Caco-2 (cell line): ENCODE data around the gene TTF1. TPM values are rescaled to one million over a fixed set of nuclear protein-coding genes. Genes with fewer than 3 reads are reported as not detected.

Experiments used
- BruUV-seq: library from RNA; stranded (reverse); fragments of 400-500 nt; replicated peaks from 2 replicates; lab custom pipeline; 2021; lab: Mats Ljungman, UMichigan
- CTCF ChIA-PET: fragments of 300-600 bp; sonication (Branson Sonifier 250); formaldehyde crosslinking; loops from one replicate; lab custom pipeline; 2022; ENCODE audit warnings: antibody characterized with exemption; lab: Charles Lee
- POLR2A ChIA-PET: fragments of 300-600 bp; sonication (Branson Sonifier 250); formaldehyde crosslinking; loops from one replicate; lab custom pipeline; 2022; ENCODE audit warnings: antibody characterized with exemption; lab: Charles Lee
- DNase-seq, 2 experiments: peaks; one replicate each; pipeline versions ENCODE4 v3.0.0 to v3.0.0-alpha.2; 2020 to 2022
- H3K27me3 ChIP-seq: replicated peaks from 2 replicates; pipeline ENCODE4 v1.6.0; 2011; ENCODE audit warnings: low read length; ENCODE audit not compliant: control insufficient read depth, insufficient read depth
- H3K36me3 ChIP-seq: 2 replicates; pipeline ENCODE4 v1.5.1; 2011; ENCODE audit warnings: low read length; ENCODE audit not compliant: control insufficient read depth, insufficient read depth
- H3K4me1 ChIP-seq: fragments of 250-450 bp; sonication (Bioruptor Pico); 2 replicates; pipeline ENCODE4 v1.5.1; 2020; ENCODE audit warnings: mild to moderate bottlenecking
- H3K4me3 ChIP-seq: 2 replicates; pipeline ENCODE4 v1.5.1; 2011; ENCODE audit warnings: low read depth, mild to moderate bottlenecking, control low read depth, low read length
- H3K9me3 ChIP-seq: fragments of 250-450 bp; sonication (Bioruptor Pico); 2 replicates; pipeline ENCODE4 v1.5.1; 2020; ENCODE audit warnings: mild to moderate bottlenecking, moderate library complexity
- H3K27ac Mint-ChIP-seq: one replicate; pipeline ENCODE4 v1.8.0; 2022; ENCODE audit warnings: mixed read lengths; ENCODE audit not compliant: unreplicated experiment
- H3K27me3 Mint-ChIP-seq: one replicate; pipeline ENCODE4 v1.8.0; 2022; ENCODE audit warnings: mixed read lengths; ENCODE audit not compliant: insufficient read depth, unreplicated experiment
- H3K36me3 Mint-ChIP-seq: one replicate; pipeline ENCODE4 v1.8.0; 2022; ENCODE audit warnings: mild to moderate bottlenecking, mixed read lengths; ENCODE audit not compliant: insufficient read depth, unreplicated experiment
- H3K4me1 Mint-ChIP-seq: one replicate; pipeline ENCODE4 v1.8.0; 2022; ENCODE audit warnings: low read depth, mixed read lengths; ENCODE audit not compliant: unreplicated experiment
- H3K4me3 Mint-ChIP-seq: one replicate; pipeline ENCODE4 v1.8.0; 2022; ENCODE audit warnings: mild to moderate bottlenecking, moderate library complexity, mixed read lengths; ENCODE audit not compliant: unreplicated experiment
- H3K9me3 Mint-ChIP-seq: one replicate; pipeline ENCODE4 v1.8.0; 2022; ENCODE audit warnings: mixed read lengths; ENCODE audit not compliant: unreplicated experiment
- CTCF ChIP-seq, 2 experiments: fragments of 200-600 bp in 1 of 2; IDR thresholded peaks; 1 replicate in 1 of 2; 2 replicates in 1 of 2; pipeline versions ENCODE4 v1.5.1 to v1.8.0; 2011 to 2022; ENCODE audit warnings: antibody characterized with exemption in 1 of 2, control low read depth in 1 of 2, inconsistent platforms in 1 of 2, low read depth in 1 of 2, low read length in 1 of 2, mild to moderate bottlenecking in 1 of 2, moderate library complexity in 1 of 2; ENCODE audit not compliant: insufficient read depth in 1 of 2, severe bottlenecking in 1 of 2, unreplicated experiment in 1 of 2
- intact Hi-C: fragments of 100-400 bp; cut with micrococcal nuclease; formaldehyde crosslinking; loops from one replicate; pipeline ENCODE4 v1.10.0; 2022; ENCODE audit not compliant: unreplicated experiment
- total RNA-seq: library from RNA; stranded (reverse); gene quantifications from 2 replicates; pipeline ENCODE4 v1.2.3, GENCODE V29; 2022

Gene TTF1
- total RNA-seq, 1 experiment from 2014 or later = 11.4 TPM

- Mint-ChIP-seq H3K9me3 (no peaks in the 10 kb centered on the region), H3K4me1 (no peaks in the 10 kb centered on the region), H3K4me3 (no peak overlapping the region), H3K36me3 (no peaks in the 10 kb centered on the region), H3K27me3 (peaks cover 24% of the 10 kb centered on the region), H3K27ac (no peak overlapping the region)
- Histone ChIP-seq H3K36me3 (no peaks in the 10 kb centered on the region), H3K4me3 (no peak overlapping the region), H3K9me3 (no peaks in the 10 kb centered on the region), H3K27me3 (peaks cover 2% of the 10 kb centered on the region; the same call in 1 of the 2 replicates), H3K4me1 (no peaks in the 10 kb centered on the region)
- ChIA-PET POLR2A (no interaction called here), CTCF (no interaction called here)
- no peak for TF ChIP-seq CTCF (IDR thresholded peaks at IDR 0.05; ENCODE audit: insufficient read depth in 1 of 2, low read depth in 1 of 2, low read length in 1 of 2, severe bottlenecking in 1 of 2, unreplicated experiment in 1 of 2)
- no TSS peak for BruUV-seq
- intact Hi-C loops = no loop called here
- no peak for DNase-seq
Measured at GRCh38 chr9:132426639-132427414, 20.2 kb upstream of the TTF1 start.

DNA sequence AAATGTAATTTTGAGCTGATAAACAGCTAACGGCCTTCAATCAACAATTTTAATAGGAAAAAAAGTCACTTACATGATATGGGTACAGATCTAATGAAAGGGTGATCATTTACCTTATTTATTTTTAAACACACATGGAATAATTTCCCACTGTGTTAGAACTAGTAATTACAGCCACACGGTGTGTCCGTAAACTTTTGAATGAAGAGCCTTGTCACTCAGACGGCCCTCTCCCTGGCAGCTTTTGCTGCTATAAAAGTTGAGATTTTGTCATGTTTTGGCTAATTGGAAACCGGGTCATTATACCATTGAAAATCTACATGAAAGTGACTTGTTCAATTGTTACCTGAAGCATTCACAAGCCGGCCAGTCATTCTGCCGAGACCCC lies 19.0 kb upstream of the TTF1 start:
- no peak for DNase-seq
- intact Hi-C loops = no loop called here
- no TSS peak for BruUV-seq
- Histone ChIP-seq H3K27me3 (peaks cover 2% of the 10 kb centered on the region; the same call in 1 of the 2 replicates), H3K36me3 (no peaks in the 10 kb centered on the region), H3K9me3 (no peaks in the 10 kb centered on the region), H3K4me1 (no peaks in the 10 kb centered on the region), H3K4me3 (no peak overlapping the region)
- H3K36me3 Mint-ChIP-seq = no peaks in the 10 kb centered on the region
- no peaks in the 10 kb centered on the region for H3K4me1 Mint-ChIP-seq
- CTCF ChIA-PET = no interaction called here
- H3K9me3 Mint-ChIP-seq = no peaks in the 10 kb centered on the region
- no peak overlapping the region for H3K4me3 Mint-ChIP-seq
- H3K27ac Mint-ChIP-seq = no peak overlapping the region
- H3K27me3 Mint-ChIP-seq = peaks cover 21% of the 10 kb centered on the region
- TF ChIP-seq CTCF (IDR thresholded peaks at IDR 0.05; ENCODE audit: insufficient read depth in 1 of 2, low read depth in 1 of 2, low read length in 1 of 2, severe bottlenecking in 1 of 2, unreplicated experiment in 1 of 2) = no peak
- POLR2A ChIA-PET = no interaction called here

DNA sequence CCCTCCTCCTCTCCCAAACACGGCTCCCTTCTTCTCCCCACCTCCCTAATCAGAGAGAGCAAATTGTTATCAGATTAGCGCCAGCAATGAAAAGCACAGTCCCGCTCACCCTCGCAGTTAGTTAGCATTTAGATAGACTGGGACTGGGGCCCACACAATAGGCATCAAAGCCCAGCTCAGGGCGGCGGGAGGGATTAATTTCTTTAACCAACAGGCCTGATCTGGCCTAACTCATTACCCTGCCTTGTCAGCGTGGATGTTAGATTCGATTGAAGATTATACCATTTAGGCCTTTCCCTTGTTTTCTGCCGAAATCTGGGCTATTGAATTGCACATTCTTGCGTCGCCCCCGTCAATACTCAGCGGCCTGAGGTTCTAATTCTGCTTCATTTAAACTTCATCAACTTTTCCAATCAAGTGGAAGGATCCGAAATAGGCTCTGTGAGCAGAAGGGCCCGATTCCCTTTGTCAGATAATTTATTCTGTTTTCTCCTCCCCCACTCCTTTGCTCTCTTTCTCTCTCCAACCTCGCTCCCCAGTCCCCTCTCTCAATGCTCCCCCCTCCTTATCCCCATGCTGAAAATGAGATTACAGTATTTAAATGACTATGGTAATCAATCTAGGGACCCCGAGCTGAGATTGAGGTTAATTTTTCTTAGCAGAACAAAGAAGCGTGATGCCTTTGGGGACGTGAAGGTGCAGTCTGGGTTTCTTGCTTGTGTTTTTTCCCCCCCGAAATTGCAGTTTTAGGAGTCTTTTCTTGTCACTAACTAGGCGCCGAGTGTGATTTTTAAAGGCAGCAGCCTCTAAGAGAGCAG lies 18.4 kb upstream of the TTF1 start:
- no peaks in the 10 kb centered on the region for H3K4me1 ChIP-seq
- peaks cover 18% of the 10 kb centered on the region for H3K27me3 Mint-ChIP-seq
- H3K9me3 ChIP-seq = no peaks in the 10 kb centered on the region
- no peak overlapping the region for H3K27ac Mint-ChIP-seq
- POLR2A ChIA-PET = no interaction called here
- TF ChIP-seq CTCF (IDR thresholded peaks at IDR 0.05; ENCODE audit: insufficient read depth in 1 of 2, low read depth in 1 of 2, low read length in 1 of 2, severe bottlenecking in 1 of 2, unreplicated experiment in 1 of 2) = no peak
- DNase-seq = no peak
- no peaks in the 10 kb centered on the region for H3K4me1 Mint-ChIP-seq
- H3K4me3 Mint-ChIP-seq = no peak overlapping the region
- H3K9me3 Mint-ChIP-seq = no peaks in the 10 kb centered on the region
- H3K36me3 ChIP-seq = no peaks in the 10 kb centered on the region
- no peak overlapping the region for H3K4me3 ChIP-seq
- intact Hi-C loops = no loop called here
- no TSS peak for BruUV-seq
- H3K36me3 Mint-ChIP-seq = no peaks in the 10 kb centered on the region
- CTCF ChIA-PET = no interaction called here
- H3K27me3 ChIP-seq = peaks cover 2% of the 10 kb centered on the region; the same call in 1 of the 2 replicates
